ENCODE results near the gene C1orf141.
"Not testable (repeated sequence)": the region's sequence is repeated elsewhere in the genome, so short reads cannot be mapped to it uniquely, and the experiment has no call there.

The C1orf141 gene

DNA sequence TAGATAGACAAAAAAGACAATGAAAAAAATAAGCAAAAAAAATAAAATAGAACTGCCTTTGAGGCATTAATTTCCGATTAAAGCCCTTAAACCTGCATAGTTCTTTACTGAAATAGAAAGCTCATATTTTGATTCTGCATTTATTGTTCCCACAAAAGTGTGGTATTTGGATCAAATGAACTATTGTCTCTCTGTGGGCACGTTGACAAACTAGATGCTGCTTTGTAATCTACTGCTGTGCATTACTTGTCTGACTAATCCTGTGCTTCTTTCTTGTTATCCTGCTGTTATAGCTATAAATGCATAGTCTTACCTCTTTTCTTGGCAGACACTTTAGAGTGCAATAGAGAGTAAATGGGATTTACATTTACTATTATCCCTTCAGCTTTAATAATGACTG is 49.4 kb downstream of the C1orf141 start:
- DNase-seq (ENCODE audit: low read depth): no peak

DNA sequence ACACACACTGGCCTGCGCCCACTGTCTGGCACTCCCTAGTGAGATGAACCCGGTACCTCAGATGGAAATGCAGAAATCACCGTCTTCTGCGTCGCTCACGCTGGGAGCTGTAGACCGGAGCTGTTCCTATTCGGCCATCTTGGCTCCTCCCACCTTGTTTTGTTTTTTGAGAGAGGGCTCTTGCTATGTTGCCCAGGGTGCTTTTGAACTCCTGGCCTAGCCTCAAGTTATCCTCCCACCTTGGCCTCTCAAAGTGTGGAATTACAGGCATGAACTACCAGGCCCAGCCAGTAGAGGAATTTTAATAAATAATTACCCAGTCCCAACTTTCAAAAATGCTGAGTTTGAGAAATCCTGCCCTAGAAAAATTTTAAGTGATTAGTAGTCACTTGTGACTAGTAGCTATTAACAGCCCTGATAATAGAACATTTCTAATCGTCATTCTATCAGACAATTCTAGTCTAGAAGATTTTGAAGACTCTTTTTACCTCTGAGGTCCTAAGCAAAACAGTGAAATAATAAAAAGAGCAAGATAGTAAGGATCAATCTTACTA is 49.9 kb downstream of the C1orf141 start:
- DNase-seq (ENCODE audit: low read depth): no peak

DNA sequence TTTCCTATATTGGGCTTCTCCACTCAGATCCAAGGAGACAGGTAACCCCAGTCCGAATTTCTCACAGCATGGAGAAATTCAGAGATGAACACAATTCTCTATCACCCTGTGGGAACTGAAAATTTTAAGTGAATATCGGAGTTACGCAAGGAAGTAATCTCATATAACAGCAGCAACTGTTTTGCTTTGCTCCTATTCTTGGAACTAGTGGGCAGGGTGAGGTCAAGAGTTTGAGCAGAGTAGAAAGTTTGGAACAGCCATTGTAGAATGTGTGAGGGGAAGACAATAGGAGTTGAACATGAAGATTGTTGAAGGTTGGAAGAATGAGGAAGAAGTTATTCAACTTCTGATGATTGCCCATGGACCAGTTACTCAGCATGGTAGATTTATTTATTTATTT is 56.5 kb downstream of the C1orf141 start:
- no peak for DNase-seq (ENCODE audit: low read depth)

DNA sequence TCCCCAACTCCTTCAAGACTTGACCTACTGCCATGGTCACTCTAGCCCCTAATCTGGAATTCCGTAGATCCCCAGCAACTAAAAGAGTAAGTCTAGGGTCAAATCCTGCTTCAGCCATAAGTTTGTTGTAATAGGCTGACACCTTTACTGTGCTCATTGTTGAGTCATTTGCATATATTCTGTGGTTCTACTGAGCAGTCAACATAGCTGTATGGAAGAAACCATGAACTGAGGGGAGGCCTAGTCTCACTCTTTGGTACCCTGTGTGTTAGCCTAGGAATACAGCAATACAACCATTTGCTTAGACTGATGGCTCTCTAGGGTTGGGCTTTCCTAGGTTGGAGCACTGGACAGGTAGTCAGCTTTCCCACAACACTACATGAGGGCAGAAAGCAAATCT is 57.2 kb downstream of the C1orf141 start:
- no peak for DNase-seq (ENCODE audit: low read depth)

DNA sequence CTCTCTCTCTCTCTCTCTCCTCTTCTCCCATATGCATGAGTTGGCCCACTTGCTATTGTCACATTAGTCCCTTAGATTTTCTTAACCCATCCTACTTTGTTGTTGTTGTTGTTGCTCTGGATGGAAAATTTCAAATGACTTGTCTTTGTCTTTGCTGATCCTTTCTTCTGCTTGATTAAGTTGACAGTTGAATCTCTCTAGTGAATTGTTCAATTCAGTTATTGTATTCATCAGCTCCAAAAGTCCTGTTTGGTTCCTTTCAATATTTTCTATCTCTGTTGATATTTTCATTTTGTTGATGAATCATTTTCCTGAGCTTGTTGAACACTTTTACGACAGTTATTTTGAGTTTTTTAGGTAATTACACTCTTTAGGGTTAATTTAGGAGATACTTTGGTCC is 62.0 kb downstream of the C1orf141 start:
- no peak for DNase-seq (ENCODE audit: low read depth)

DNA sequence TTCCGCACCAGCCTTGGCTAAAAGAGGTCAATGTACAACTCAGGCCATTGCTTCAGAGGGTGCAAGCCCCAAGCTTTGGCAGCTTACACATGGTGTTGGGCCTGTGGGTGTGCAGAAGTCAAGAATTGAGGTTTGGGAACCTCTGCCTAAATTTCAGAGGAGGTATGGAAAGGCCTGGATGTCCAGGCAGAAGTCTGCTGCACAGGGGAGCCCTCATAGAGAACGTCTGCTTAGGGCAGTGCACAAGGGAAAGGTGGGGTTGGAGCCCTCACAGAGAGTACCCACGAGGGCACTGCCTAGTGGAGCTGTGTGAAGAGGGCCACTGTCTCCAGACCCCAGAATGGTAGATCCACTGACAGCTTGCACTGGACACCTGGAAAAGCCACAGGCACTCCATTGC is 67.1 kb downstream of the C1orf141 start:
- not testable (repeated sequence) for DNase-seq (ENCODE audit: low read depth)

DNA sequence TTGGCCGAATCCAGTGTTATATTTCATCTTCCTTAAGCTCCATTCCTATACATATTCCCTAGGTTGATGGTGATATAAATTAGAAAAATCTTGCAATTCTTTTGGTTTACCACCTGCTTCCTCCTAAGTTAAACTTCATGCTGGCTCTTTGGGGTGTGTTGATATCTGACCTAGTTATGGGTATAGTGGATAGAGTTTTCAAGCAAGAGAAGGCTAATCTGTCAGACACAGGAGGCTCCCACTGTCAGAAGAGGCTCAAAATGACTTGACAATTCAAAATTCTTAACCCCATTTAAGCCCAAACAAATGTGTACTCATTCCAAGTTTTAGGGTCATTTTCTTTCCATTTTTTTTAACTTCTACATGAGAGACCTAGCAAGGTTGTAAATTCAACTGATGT is 72.4 kb downstream of the C1orf141 start:
- DNase-seq (ENCODE audit: low read depth): no peak

DNA sequence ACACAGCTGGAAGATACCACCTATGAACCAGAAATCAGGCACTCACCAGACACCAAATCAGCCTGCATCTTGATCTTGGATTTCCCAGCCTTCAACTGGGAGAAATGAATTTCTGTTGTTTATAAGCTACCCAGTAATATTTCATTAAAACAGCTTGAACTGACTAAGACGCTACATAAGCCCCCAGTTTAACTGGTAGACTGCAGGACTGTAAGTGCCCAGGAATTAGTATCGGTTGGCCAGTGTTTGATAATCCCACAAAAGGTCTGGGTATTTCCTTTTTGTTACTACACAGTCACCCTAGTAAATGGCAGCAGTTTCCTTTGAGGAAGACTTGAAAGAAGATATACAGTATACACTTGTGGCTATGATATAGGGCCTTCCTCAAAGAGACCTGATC is 73.5 kb downstream of the C1orf141 start:
- DNase-seq (ENCODE audit: low read depth): no peak

DNA sequence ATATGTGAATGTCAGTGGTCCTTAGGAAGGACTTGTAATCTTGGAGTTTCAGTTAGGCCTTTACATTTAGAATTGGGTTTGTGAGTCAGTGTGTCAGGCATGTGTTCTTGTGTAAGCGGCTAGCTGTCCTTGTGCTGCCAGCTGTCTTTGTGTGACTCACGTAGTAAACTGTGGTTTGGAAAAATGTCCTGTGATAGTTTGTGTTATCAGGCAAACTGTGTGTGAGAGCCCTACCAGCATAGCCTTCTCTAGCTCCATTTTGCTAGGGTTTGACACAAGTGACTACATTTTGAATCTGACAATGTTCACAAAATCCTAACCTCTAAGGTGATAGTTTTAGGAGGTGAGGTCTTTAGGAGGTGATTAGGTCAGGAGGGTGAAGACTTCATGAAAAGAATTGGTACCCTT is 74.0 kb downstream of the C1orf141 start:
- DNase-seq (ENCODE audit: low read depth): peak; percentile 93

DNA sequence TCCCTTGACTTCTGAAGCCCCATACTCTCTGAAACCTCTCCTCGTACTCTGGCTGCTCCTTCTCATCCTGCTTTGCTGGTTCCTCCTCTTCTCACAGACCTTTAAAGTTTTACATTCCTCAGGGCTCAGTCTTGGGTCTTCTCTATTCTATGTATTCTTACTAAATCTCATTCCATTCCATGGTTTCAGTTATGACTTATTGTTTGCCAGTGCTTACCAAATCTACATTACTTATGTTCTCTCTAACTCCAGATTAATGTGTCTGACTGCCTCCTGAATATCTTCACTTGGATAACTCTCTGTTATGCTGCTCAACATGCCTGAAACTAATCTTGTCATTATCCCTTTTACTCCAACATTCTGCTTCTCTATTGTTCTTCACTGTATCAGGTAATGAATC is 75.4 kb downstream of the C1orf141 start:
- no peak for DNase-seq (ENCODE audit: low read depth)

DNA sequence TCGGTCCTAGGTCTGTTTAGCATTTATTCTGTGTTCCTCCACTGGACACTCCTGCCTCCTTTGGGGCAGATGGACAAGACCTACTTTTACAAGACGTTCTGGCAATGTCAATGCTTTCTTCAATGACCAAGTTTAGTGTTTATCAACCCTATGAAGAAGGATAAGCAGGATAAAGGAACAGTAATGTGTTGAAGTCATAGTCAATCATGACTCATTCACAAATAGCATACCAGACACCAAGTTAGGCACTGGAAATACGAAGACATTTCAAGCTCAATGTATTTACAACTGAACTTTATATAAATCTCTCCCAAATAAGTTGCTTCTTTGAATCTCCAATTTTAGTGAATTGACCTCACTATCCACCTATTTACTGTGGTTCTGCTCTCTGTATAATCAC is 76.0 kb downstream of the C1orf141 start:
- DNase-seq (ENCODE audit: low read depth): no peak

DNA sequence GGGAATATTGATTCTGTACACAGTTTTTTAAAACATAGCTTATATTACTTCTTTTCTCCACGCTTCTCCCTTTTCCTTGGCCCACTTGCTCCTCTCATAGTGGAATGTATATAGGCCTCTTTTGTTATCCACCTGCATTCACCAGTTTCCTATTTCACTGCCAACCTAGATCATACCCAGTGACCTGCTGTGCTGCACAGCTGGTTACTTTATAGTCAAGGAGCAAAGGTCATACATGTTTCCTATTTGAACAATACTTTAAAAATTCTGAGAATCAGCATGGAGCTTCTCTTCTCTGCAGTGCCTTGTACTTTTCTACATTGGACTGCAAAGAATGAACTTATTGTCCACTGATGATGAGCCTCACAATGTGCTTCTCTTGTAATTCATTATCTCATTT is 76.5 kb downstream of the C1orf141 start:
- no peak for DNase-seq (ENCODE audit: low read depth)

DNA sequence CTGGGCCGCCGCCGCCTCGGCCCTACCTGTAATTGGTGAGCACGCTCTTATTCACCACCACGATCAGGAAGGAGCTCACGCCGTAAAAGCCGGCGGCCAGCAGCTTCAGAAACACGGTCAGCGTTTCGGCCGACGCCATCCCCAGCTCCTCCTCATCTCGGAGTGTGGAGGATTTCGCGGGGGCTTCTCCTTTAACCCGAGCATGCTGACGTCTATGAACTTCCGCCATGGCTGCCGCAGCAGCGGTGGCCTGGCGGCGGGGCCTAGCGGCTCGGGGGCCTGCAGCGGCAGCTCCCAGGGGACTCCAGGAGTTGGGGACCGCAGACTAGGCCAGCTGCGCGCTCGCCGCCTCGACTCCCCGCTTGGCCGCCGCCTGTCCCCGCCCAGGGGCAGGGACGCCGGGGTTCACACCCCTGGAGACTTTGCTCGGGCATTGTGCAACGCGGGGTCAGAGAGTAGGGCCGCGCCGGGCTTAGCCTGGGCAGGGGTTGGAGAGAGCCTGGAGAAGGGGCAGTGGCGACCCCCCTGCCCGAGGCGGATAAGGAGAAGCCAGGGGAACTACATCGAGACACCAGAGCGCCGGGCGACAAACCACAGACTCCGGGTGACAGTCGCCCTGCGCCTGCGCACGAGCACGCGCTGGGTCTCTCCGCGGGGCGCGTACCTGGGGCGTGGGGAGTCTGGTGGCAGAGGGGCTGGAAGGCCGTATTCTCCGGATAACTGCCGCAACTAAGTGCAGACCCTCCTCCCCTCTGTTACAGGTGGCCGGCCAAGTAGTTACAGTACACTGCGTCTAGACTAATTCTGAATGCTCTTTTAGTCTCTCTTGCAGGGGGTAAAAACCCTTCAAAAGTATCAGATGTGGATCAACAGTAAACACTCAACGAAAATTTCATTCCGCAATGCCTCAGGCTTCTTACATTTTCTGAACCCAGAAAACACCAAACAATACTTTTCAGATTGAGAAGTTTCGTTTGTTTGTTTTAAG is 80.7 kb downstream of the C1orf141 start, which contains the start of gene SLC35D1:
TSS of gene SLC35D1 (minus strand) at position 364 of the 988 bp plus-strand sequence. CDS start at position 229, 135 bp downstream.
- DNase-seq (ENCODE audit: low read depth): no peak

DNA sequence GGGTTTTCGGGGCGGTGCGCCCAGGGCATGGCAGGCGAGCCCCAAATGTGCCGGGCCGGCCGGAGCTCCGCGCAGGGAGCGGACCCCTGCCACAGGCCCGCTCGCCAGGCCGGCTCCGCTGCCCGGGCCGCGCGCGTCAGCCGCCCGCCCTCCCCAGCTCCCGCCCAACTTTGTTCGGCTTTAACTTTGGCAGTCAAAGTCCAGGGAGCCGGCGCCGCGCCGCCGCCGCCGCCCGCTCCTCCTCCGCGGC is 81.3 kb downstream of the C1orf141 start:
- DNase-seq (ENCODE audit: low read depth): no peak

DNA sequence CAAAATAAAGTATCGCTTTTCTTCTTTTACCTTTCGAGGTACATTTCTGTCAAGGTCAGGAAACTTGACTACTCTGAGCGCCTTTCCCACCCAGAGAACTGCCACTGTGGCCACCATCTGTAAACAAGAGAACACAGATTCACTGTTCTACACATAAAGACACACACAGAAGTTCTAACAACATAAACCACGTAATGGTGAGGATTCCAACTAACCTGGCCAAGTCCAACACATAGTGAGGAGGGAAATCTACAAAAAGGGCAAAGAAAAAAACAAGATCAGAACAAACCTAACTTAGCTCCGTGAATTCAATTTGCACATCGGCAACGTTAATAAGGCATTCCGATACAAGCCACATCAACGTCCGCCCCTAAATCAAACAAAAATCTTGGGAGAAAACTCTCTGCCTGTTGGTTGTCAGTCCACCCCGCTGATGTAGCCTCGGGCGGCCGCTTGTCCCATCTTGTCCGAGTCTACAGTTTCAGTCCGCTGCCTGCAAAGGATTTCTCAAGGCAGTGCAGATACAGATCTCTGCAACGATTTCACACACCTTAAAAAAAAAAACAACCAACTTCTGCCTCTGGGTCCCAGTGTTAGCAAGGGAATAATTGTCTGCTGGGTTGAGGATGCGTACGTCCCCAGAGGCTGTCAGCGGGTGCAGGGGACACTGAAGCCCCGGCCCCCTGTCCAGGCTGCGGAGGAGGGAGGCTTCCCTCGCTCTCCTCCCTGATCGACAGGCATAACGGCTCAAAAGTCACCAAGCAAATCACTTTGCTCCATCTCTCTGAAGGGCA is 81.8 kb downstream of the C1orf141 start:
- no peak for DNase-seq (ENCODE audit: low read depth)

DNA sequence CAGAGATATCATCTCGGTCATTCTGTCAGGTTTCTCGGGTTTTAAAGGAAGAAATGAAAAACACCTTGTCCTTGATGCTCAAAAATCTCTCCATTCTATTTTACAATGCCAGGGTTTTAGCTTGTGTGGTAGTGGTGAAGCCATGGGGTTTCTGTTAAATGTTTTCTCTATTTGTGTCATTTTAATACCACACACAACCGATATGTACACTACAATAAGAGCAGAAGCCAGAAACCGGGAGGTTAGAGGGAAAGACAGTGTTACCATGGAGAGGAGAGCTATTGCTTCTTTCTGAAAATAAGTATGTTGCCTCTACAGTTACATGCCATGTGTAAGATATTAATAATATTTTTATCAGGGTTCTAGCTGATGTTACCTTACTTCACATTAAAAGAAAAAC is 83.6 kb downstream of the C1orf141 start:
- no peak for DNase-seq (ENCODE audit: low read depth)

DNA sequence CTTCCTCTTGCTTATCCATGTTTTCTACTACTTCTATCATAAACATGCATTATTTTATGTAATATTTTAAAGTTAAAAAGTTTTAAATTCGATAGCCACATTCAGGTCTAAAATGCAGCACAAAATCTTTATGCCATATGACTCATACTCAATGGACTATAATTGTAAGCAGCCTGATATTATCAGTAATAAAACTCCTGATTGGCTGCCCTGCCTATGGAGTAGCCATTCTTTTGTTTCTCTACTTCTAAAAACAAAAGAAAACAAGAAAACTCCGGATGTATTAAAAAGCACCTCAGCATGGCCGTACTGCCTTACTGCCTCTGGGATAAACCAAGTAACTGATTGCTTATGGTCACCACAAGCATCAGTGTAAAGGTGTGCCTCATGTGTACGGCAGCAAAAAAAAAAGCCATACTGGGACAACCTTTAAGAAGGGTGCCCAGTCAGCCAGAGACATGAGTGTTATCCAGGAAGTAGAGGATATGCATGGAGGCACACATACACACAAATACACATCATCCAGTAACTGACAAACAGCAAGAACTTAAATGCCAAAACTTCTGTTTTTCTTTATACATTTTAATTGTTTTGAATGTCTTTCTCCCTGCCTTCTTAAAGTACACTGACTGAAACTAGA is 90.0 kb downstream of the C1orf141 start:
- DNase-seq (ENCODE audit: low read depth): no peak

DNA sequence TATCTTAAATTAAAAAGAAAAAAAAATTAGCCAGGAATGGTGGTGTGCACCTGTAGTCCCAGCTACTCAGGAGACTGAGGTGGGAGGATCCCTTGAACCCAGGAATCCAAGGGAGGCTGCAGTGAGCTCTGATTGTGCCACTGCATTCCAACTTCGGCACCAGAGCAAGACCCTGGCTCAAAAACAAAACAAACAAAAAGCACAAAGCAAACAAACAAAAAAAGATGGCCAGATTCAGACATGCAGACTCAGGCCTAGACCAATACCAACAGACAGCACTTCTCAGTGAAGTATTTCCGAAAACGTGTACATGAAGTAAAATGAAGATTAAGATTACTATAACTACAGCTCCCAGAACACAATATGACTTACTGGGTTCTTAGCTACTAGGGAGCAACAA is 91.4 kb downstream of the C1orf141 start:
- DNase-seq (ENCODE audit: low read depth): no peak

Measured in GM04503 (cell line).